Measurements from ENCODE around the gene TCTN1. TPM values are rescaled to one million over a fixed set of nuclear protein-coding genes. Genes with fewer than 3 reads are reported as not detected.

TCTN1 gene
- total and polyA plus RNA-seq, 2 of the 8 experiments (the other 6 are each of a cell fraction or from before 2014, with no cell fraction given), result 14.7 to 16.4 TPM

DNA sequence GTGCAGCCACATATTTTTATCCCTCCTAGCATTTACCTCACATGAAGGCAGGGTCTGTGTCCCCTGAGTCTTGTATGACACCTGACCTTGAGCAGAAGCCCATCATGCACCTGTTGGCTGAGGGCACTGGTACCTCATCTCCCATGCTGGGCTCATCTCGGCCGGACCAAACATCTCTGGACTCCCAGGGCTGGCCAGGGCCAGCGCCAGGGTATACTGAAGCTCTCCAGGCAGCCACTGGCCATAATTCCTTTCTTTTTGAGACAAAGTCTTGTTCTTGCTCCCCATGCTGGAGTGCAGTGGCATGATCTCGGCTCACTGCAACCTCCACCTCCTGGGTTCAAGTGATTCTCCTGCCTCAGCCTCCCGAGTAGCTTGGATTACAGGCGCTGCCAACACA is 53.0 kb downstream of the TCTN1 start (continued):
- TF ChIP-seq POLR2AphosphoS5 (IDR thresholded peaks at IDR 0.05; ENCODE audit: low read depth, low read length), result no peak

Data from H1 (cell line).